Astrocyte (in vitro differentiated cells and primary cell): Measurements from ENCODE around the gene PUDP.

Experiments
- CTCF ChIP-seq: IDR thresholded peaks from 2 replicates; pipeline ENCODE4 v1.5.1; 2011; ENCODE audit warnings: low read depth, mild to moderate bottlenecking, inconsistent platforms, low read length, moderate library complexity; ENCODE audit not compliant: insufficient read depth
- EZH2 ChIP-seq: IDR thresholded peaks from 2 replicates; pipeline ENCODE4 v1.6.1; 2012; ENCODE audit warnings: mild to moderate bottlenecking, low read length, inconsistent platforms; ENCODE audit not compliant: insufficient read depth

GRCh38 chrX:7069556-7069955, 78.4 kb downstream of the PUDP start:
- TF ChIP-seq CTCF, result no peak
- no peak for TF ChIP-seq EZH2
